Fibroblast of mammary gland (primary cell): ENCODE results near the gene RAB5B.

Experiments used
- DNase-seq: peaks from one replicate; pipeline ENCODE4 v3.0.0-alpha.2; 2010; ENCODE audit warnings: low read depth
- H3K4me3 ChIP-seq: 2 replicates; pipeline ENCODE4 v1.5.1; 2011; ENCODE audit warnings: low read depth, mild to moderate bottlenecking, low read length, moderate library complexity; ENCODE audit not compliant: control insufficient read depth
- TF ChIP-seq, protein P1 (sequence below): conservative IDR thresholded peaks from 2 replicates; pipeline ENCODE4 v1.5.1; 2011; ENCODE audit warnings: low read depth, low read length, inconsistent platforms; ENCODE audit not compliant: control insufficient read depth, insufficient read depth

Gene RAB5B

DNA sequence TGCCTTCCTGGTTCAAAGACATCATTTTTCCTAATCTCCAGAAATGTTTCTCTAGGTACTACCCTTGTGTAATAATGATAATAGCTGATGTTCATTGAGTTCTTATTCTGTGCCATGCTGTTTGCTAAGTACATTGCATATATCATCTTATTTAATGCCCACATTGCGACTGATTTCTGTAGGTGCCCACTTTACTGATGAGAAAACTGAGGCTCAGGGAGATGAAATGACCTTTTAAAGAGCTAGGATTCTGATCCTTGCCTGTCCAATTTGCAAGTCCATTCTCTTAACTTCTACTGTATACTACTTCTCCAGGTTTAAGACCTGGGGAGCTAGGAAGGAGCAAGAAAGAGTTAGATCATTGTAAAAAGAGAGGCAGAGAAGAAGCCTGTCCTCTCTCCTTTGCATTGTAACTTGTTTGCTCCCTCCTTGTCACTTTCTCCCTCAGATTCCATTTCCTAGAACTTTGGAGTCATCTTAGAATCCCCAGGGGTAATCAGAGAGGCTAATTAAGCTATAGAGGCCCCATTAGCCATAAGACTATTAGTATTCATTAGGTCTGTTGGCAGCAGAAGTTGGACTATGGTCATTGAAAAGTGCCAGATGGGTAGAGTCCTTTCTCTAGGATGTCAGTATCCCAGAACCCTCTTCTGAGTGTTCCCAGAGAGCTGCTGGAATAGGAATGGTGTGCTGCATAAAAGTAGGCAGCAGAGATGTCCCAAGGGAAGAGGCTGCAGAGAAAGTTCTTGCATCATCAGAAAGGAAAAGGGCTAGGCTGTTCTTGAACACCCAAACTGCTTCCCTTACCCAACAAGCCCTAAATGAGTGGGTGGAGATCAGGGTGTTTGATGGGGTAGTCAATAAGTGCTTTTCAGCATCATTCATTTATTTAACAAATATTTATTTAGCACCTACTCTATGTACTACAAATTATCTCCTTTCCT lies 39.8 kb upstream of the RAB5B start:
- TF ChIP-seq, protein P1, sequence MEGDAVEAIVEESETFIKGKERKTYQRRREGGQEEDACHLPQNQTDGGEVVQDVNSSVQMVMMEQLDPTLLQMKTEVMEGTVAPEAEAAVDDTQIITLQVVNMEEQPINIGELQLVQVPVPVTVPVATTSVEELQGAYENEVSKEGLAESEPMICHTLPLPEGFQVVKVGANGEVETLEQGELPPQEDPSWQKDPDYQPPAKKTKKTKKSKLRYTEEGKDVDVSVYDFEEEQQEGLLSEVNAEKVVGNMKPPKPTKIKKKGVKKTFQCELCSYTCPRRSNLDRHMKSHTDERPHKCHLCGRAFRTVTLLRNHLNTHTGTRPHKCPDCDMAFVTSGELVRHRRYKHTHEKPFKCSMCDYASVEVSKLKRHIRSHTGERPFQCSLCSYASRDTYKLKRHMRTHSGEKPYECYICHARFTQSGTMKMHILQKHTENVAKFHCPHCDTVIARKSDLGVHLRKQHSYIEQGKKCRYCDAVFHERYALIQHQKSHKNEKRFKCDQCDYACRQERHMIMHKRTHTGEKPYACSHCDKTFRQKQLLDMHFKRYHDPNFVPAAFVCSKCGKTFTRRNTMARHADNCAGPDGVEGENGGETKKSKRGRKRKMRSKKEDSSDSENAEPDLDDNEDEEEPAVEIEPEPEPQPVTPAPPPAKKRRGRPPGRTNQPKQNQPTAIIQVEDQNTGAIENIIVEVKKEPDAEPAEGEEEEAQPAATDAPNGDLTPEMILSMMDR = no peak
- no peak overlapping the region for H3K4me3 ChIP-seq
- peak; percentile 67 for DNase-seq

DNA sequence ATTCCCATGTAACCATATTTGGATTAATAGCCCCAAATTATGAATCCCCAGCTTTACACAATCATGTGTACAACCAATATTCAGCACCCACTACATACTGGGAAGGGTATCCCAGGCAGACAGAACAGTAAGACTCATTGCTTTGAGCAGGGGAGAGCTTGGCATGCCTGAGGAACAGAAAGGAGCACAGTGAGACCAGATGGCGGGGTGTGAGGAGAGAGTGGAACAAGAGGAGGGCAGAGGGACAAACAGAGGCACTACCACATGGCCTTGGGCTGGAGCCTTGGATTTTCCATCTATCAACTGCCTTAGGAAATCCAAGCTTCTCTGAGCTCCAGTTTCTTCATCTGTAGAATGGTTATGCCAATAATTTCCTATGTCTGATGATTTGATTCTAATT lies 39.1 kb upstream of the RAB5B start:
- TF ChIP-seq, protein P1 = no peak
- no peak for DNase-seq
- no peak overlapping the region for H3K4me3 ChIP-seq

DNA sequence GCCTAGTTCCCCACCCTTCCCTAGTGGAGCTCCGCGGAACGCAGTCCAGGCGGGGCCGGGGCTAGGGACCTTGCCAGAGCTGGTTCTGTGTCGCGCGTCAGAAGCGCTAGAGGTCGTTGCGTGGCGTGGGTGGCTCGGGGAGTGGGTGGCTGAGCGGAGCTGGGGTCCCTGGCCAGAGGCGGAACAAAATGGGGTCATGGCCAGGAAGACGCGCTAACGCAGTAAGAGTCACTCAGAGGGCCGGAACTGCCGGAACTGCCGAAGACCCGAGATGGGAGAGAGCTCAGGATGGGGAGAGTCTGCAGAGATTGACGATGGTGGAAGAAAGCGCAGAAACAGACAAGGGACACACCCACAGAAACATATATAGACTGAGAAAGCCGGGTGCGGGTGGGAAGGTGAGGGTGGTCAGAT lies 38.1 kb upstream of the RAB5B start:
- TF ChIP-seq, protein P1 = no peak
- no peak for DNase-seq
- H3K4me3 ChIP-seq = peak overlapping the region; percentile 32

DNA sequence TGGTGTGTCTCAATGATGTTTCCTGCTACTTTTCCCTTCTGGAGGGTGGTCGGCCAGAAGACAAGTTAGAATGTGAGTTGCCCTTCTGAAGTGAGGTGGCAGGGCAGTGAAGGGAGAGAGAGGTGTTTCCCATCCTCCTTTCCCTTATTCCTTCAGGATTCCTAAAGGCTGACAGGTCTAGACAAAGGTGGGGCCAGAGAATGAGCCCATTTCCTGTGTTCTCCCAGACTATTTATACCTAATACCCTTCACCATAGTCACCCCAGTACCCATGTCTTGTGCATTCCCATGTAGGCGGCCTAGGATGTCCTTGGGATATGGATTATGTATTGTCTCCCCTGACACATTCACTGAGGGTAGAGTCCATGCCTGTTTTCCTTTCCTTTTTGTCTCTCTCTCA lies 35.9 kb upstream of the RAB5B start:
- TF ChIP-seq, protein P1 = no peak
- no peak overlapping the region for H3K4me3 ChIP-seq
- DNase-seq = no peak

DNA sequence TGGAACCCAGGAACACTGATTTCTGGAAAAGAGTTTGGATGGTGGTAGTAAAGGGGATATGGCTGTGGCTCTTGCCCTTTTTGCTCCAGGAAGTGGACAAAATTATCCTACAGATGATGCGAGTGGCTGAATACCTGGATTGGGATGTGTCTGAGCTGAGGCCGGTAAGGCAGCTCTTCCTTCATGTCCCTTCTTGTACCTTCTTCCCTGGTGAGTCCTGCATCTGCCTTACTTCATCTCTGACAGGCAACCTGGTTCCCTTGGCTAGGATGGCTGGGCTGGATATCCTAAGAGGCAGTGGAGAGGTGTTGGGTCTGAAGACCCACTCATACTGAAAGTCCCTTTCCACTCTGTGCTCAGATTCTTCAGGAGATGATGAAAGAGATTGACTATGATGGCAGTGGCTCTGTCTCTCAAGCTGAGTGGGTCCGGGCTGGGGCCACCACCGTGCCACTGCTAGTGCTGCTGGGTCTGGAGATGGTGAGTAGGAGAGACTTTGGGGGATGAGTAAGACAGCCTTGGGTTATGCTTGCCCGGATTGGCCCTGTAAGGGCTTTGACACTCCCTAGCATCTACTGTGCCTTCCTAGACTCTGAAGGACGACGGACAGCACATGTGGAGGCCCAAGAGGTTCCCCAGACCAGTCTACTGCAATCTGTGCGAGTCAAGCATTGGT lies 34.9 kb upstream of the RAB5B start:
- DNase-seq = no peak
- H3K4me3 ChIP-seq = no peak overlapping the region
- TF ChIP-seq, protein P1 = no peak

DNA sequence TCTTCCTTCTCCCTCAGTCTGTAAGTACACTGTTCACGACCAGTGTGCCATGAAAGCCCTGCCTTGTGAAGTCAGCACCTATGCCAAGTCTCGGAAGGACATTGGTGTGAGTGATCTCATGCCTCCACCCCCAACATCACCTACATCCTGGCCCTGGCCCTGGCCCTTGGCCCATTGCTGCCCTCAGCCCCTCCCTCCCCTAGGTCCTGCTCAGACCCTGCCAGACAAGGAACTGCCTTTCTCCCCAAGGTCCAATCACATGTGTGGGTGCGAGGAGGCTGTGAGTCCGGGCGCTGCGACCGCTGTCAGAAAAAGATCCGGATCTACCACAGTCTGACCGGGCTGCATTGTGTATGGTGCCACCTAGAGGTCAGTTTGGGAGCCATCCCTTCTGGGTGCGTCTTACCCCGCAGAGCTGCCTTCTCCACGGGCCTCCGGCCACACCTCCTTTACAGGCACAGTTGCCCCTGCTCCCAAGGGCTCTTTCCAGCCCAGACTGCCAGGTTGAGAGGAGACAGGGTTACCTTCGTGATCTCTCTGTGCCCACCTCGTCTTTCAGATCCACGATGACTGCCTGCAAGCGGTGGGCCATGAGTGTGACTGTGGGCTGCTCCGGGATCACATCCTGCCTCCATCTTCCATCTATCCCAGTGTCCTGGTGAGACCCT lies 33.7 kb upstream of the RAB5B start:
- peak; percentile 86 for DNase-seq
- H3K4me3 ChIP-seq = no peak overlapping the region
- TF ChIP-seq, protein P1 = peak; percentile 91
